Fibroblast of skin of right biceps (primary cell): ENCODE results near the gene CMTR1.

Source experiments
- DNase-seq: peaks from one replicate; pipeline ENCODE4 v3.0.0-alpha.2; 2013

The CMTR1 gene

DNA sequence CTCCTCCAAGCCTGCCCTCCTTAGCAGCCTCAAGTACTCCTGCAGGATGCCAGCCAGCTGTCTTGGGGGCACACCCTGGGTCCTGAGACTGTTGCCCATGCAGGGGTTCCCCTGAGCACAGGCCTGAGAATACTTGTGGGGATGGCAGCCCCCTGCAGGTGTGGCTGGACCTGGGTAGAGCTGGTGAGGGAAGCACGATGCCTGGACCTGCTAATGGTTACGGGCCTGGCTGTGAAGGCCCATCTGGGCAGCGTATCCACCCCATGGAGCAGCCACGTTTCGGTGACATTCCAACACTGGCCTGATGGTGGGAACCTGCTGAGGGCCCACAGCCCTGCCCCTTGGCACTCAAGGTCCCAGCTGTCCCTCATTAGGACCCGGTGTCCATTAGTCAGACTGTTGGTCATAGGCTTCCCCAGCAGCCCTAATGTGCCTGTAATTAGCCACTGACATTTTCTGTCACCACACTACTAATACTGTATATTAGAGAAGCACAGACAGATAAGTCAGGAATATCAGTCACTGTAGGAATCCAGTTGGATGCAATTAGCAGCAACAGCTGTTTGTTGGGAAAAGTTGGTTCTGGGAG is 46.3 kb downstream of the CMTR1 start:
- no peak for DNase-seq

DNA sequence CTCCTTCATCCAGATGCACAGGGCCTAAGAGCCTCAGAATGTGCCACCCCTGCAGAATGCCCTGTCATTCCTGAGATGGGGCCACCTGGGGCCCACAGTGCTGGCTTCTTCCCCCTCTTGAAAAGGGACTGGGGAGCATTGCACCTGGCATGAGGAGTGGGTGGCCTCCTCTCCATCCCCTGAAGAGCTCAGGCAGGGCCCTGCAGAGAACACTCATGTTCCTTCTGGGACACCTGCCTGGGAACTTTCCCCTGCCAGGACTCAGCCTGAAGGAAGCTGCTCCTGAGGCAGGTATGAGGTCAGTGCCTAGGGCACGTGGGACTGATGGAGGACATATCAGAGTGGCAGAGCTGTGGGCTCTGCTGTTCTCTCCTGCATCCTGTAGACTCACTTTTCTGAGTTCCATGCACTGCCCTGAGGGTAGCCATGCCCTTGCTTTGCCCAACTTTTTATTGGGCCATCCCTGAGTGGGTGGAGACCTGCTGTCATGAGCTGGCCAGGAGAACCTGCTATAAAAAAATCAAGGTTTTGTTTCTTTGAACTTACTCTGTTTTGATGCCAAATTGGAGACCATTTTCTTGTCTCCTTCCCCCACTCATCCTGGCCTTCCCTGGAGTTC is 47.2 kb downstream of the CMTR1 start:
- no peak for DNase-seq

DNA sequence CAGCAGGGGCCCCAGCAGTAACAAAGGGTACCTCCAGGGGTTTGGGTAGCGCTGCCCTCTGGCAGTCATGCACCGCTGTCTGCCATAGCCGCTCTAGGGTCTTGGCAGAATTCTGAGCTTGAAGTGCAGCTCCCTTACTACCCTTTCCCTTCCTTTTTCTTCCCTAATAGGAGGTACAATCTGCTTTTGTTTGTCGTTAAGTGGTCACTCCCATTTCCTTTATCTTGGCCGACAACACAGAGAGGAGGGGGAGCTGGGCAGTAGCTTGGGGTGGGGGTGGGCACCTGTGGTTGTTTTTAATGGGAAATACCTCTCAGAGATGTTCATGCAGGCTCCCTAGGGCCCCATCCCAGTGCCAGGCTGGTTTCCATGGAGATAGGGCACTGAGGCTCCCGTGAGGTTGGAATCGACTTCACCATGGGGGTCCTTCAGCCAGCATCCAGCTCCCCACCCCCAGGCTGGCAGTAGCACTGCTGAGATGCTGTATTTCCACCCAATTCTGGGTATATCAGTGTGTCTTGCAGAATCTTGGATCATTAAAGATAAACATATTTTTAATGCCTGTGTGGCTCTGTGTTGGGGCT is 48.0 kb downstream of the CMTR1 start:
- no peak for DNase-seq

DNA sequence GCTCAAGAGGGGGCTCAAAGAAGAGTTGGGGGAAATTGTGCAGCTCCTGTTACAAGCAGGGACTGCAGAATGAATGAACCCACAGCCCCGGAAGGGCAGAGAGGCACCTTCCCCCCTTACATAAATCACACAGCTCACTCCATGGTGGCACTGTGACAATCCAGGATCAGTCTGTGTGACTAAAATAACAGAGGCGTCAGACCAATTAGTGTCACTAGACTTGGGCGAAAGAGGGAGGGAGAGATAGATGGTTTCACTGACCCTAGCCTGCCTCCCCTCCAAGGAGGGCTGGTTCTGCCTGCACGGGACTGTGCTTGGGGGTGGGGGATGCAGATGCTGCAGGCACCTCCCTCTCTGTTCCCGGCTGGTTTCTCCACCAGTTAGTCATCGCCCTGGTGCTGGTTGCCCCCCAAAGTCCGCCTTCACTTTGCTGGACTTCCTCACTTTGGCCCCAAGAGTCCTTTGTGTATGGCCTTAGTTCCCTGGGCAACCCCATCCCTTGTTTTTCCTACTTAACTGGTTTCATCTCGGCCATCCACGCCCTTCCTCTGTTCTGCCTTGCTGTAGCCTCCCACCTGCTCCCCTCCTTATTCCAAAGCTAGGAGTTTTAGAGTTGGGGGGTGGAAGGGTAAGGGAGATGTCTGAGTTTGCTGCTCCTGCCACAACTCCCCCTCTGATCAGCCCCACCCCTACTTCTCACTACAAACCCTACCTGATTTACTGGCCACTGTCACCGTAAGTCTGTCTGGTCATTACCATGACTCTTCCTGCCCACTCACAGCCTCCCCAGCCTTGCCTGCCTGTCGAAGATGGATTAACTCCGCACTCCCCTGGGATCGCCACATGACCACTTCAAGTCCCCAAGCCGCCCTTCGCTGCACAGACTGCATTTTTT is 48.9 kb downstream of the CMTR1 start:
- no peak for DNase-seq

DNA sequence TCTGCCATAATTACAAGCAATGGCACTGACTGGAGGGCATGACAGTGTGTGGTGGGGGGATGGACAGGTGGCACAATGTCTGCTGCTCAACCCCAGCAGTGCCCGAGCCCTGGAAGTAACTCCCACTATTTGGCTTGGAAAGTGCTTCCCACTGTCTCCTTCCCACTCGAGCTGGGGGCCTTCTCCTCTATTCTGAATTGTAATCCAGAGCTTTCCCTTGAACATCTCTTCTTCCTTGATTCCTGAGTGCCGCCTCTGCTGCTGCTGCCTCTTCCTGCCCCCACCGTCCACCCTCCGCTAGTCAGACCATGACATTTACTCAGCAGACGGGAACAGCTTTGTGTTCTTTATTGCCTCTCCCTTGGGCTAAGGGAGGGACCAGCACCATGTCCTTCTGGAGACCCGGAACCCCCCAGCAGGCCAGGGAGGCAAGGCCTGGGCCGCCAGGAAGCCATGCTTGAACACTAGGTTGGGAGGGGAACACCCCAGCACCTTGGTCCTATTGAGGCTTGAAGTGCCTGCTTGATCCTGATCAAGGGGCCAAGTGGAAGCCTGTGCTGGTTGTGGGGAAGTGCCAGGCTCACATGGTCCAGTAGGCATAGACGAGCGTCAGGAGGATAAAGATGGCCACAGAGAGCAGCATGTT is 49.7 kb downstream of the CMTR1 start:
- no peak for DNase-seq

DNA sequence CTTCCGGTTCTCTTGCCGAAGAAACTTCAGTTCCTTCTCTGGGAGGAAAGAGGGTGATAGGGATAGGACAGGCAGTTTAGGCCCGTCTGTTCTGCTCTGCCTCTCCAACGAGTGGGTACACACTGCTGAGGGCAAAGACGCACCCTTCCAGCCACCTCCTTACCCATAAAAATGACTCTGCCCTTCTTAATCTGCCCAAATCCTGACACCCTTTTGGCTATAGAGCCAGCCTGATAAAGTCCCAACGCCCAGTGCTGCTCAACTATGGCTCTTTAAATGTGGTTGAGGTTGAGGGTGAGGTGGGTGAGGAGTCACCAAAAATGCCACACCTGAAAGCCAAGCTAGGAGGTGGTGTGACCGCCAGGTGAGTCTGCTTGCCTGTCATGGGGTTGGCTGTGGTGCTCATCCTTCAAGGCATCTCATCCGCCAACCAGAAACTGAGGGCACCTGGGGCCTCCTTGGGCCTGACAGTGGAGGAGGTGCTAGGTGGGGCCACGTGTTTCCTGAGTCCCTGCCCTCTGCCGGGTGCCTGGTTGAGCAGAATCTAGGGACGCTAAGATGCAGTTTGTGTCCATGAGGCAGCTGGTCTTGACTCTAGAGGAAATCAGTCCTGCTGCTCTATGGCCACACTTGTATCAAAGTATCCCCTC is 50.4 kb downstream of the CMTR1 start:
- no peak for DNase-seq

DNA sequence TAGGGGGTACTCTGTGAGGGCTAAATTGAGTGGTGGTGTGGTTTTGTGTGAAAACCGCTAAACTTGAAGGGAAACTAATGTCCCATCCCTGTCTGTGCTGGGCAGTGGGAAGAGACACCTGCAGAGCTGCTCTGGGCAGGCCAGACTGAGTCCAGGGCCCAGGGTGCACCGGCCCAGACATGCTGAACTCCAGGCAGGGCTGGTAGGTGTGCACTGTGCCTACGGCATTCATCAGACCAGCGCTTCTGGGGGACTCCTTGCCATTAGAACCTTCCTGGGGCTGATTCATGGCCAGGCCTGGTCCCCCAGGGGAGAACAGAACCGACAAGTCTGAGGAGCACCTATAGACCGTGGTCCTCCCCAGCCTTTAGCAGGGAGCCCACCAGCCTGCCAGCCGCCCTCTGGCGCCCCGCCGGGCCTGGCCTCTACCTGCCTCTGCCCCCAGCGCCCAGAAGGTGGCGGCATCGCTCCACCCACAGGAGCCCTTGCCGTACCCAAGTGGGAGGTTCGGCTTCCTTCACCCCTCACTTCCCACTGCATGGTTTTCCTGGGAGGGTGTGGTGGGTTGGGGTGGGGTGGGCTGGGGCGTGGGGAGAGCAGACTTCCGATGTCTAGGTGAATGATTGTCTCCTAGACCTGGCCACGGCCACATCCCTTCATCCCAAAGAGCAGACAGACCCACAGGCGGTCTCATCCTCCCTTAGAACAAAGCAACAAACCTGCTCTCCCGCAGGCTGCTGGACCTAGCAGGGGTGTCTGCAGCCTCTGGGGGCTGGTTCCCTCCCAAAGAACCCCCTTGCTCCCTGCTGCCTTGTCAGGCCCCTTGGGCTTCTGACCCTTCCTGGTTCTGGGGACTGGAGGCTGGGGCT is 51.1 kb downstream of the CMTR1 start:
- DNase-seq: peak; percentile 46

DNA sequence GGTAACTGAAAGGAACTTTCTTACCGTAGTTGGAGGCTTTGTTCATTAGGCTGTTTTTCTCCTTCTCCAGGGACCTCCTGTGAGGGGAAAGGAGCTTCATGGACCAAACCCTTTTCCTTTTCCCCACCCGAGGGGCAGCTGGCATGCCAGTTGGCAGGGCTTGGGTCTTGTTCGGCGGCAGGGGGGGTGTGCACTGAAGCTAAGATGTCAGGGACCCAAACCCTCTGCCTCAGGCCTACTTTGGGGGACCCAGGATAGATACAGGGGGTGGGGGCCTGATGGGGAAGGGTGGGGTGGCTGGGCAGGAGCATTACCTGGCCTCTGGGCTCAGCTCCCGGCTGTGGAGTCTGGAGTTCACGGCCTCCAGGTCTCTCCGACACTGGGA is 51.8 kb downstream of the CMTR1 start:
- DNase-seq: no peak

DNA sequence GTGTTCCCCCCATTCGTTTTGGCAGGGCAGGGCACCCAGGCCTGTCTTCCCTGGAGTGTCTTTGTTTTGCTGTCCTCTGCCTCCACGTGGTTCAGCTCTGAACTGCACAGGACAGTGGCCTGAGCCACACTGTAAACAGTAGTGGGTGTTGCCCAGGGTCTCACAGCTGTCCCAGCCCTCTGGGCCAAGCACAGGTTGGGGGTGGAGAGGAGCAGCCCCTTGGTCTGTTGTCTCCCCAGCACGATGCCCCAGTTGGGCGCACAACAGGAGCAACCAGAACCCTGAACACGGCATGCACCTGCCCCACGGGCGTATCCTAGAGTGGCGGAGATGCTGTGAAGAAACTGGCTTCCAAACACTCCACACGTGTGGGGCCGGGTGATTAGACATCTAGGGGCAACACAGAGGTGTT is 52.3 kb downstream of the CMTR1 start:
- no peak for DNase-seq

DNA sequence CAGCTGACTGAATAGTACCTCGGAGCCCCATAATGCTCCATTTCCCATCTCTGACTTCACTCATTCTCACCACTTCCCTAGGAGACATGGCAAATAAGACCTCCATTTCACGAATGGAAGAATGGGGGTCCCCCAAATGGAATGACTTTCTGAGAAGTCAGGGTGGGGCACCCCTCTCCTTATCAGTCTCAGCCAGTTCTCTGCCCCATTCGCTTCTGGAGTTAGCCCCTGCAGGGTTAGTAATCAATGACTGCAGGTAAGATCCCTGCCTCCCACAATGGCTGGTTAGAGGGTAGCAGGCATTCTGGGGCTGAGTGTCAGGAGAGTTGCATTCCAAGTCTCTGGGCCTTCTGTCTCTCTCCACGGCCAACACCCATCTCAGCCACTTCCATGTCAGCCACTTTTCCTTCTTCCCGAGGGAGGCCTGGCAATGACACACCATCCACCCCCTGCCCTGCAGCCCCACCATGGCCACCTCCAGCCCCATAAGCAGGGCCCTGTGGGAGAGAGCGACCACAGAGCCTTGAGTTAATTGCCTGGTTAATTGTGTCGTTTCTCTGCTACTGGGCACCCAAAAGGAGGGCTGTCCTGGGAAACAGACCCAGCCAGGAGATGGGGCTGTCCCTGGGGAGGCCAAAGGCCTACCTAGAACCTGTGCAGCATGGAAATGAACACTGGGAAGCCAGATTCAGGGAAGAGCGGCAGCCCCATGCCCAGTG is 53.3 kb downstream of the CMTR1 start:
- no peak for DNase-seq

DNA sequence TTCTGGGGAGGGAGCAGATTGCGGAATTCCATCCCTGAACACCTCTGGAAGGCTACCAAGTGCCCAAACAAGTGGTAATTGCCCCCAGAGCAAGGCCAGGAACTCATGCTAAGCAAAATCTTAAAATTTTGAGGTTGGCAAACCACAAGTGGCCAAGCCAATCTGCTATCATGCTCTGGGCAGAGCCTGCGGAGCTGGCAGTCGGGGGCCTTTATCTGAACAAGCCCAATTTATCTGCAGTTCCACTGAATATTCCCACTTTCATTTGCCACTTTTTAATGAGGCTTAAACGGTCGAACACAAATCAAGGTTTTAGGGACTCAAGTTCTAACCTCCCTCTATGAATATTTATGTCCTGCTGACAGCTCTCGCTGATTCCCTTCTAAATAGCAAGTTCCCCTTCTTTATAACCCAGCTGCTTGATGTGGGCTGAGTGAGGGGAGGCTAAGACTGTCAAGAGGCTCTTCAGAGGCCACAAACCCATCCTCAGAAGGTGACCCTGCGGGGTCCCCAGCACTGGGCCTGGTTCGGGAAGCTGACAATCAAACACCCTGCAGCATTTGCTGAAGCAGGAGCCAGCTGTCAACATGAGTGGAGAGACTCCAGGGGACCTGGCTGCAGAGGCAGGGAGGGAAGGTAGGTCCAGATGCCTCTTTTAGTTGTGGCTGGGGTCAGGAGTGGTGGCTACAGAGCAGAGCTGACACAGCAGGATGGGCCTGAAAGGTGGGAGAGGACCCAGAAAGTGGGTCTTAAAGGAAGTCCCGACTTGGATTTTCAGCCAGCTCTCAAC is 54.8 kb downstream of the CMTR1 start:
- DNase-seq: no peak

DNA sequence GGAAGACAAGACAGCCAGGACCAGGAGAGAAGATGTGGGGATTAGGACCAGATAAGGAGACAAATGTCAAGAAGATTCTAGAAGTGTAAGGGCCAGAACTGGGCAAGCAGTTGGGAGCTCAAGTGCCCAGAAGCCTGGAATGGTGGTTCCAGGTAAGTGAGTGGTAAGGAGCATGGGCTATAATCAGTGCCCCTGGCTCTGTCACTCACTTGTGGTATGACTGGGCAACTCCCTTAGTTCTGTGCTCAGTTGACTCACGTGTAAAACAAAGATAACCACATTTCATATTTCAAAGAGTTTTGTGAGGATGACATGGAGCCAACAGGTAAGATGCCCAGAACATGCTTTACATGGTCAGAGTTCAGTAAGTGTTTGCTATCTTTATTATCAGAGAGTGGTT is 55.5 kb downstream of the CMTR1 start:
- no peak for DNase-seq

DNA sequence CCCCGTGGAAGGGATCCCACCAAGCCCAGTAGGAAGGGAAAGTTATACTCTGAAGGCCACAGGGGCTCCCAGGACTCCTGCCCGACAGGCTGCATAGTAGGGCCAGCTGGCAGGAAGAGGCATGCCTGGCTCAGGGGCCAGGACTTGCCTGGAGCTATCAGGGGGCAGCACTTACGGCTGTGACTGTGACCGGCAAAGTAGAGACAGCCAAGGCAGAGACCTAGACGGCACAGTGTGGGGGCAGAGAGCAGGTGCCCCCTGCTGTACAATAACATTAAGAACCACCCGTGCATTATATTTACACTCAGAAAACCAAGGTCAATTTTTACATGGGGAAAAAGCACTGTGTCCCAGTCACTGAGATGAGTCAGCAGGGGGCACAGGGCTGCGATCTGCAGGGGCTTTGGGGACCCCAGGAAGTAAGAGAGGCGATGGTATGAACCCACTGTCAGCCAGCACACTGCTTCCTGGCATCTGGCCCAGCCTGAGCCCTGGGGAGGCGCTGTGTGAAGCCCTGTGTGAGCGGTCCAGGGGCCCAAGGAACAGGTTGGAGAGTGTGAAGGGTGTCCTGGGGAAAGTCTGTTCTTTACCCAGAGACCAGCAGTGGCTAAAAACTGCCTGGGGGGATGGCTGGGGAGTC is 56.8 kb downstream of the CMTR1 start:
- DNase-seq: peak; percentile 7

DNA sequence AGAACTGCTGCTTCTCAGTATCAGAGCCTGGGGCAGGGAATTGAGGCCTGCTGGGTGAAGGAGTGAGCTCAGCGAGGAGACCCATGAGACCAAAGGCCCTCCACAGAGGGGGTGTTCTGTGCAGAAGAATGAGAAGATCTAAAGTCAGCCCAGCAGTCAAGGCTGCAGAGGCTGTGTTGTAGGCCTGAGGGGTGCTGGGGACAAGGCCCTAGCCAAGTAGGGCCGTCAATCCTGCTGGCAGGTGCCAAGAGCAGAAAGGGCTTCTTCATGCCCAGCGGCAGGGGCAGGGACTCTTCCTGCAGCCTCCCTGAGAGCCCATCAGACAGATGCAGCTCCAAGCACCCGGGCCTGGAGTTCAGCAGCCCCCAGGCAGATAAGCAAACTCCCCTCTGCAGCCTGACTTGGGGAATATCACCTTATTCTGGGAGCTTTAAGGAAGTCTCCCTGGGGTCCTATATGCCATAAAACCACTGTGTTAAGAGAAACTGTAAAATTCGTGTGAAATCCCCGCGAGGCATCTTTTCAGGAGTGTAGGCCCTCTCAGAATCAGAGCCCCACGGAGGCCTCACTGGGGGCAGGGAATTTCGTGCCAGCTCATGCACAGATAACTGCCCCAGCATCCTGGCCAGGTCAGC is 57.6 kb downstream of the CMTR1 start:
- DNase-seq: no peak

DNA sequence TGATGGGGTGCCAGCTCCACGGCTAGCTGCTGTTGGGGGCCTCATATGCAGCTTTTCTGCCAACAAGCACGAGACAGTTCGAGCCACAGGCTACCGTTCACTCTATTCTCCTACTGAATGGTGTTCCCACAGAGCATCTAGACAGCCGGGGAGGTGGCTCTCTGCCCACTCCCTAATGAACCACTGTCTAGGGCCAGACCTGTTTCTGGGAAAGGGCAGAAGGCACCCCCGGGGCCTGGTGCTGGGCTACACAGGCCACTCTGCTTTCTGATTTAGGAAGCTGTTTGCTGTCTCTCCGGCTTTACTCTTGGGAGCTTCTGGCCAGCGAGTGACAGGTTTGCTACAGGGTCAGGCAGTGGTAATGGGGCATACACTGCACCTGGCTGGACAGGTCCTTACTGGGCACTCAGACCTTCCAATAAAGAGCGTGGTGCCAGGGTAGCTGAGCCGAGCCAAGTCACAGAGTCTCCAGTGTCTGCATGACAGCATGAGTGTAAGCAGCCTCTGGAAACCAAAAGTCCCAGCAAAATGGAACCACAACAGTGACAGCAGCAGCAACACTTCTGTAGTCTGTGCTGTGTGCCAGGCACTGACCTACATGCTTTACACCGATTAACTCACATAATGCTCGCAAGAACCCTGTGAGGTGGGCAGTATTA is 58.3 kb downstream of the CMTR1 start:
- no peak for DNase-seq

DNA sequence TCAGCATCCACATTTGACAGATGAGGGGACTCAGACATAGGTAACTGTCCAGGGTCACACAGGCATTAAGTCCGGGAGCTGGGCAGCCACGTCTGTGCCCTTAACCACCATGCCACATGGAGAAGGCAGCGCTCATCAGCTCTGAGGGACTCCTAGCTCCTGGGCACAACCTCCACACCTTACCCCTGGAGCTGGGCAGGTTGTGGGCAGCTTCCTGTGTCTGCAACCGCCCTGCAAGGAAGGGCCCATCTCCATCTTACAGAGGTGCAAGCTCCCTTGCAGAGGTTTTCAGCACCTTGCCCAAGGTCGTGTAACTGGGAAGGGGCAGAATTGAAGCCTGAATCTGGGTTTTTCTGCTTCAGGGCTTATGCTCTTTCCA is 58.8 kb downstream of the CMTR1 start:
- DNase-seq: no peak

DNA sequence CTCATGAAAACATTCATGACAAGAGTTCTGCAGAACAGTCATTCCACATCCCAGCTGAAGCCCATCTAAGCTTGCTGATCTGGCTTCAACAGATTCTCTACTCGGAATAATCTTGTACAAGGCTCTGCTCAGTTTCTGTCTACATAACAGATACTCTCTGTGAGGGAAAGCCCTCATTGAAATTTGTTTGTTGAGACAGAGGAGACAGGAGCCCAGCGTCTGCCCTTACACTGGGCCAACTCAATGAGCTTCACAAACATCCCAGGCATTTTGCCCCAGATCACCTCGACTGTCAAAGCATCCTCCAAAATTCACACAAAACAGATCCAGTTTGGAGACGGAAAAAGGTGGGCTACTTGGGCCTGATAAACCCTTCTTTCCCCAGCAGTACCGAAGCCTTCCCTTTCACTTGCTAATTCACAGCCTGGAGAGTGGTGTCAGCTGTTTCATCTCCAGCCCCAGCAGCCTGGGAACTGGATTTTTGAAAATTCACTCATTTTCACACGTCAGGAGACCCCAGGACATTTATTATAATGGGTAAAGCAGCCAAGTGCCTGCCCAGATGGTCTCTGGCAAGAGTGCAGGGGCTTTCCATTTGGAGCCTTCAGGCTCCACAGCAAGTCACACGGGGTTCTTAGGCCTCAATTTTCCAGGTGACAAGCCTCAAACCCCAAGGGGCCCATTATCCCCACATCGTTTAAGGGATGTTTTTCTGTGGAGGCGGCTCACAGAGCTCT is 59.4 kb downstream of the CMTR1 start:
- no peak for DNase-seq
